Body of pancreas (tissue), 4 donors: Measurements from ENCODE around the gene OR2AJ1. TPM values are rescaled to one million over a fixed set of nuclear protein-coding genes. Genes with fewer than 3 reads are reported as not detected.

Source experiments
- ATAC-seq: fragments of 150-250 bp; one replicate; pipeline ENCODE4 v1.9.1; 2016
- DNase-seq, 4 donors: peaks; one replicate each; pipeline ENCODE4 v3.0.0-alpha.2; 2019
- H3K27ac ChIP-seq, 4 donors: fragments of 200-600 bp; sonication (generic); 1 replicate in 3 of 4; 2 replicates in 1 of 4; pipeline versions ENCODE4 v1.5.1 to v1.6.1; 2016 to 2019; ENCODE audit warnings: mild to moderate bottlenecking in 1 of 4, mixed read lengths in 1 of 4, moderate library complexity in 1 of 4
- H3K27me3 ChIP-seq, 2 donors: fragments of 200-600 bp; sonication (generic); one replicate each; pipeline ENCODE4 v1.6.0; 2016; ENCODE audit warnings: mild to moderate bottlenecking in 1 of 2
- H3K36me3 ChIP-seq, 2 donors: fragments of 200-600 bp; sonication (generic); replicated peaks in 1 of 2; 2 replicates each; pipeline ENCODE4 v1.5.1; 2016; ENCODE audit warnings: low read depth in 2 of 2; ENCODE audit not compliant: insufficient read depth in 1 of 2
- H3K4me1 ChIP-seq: fragments of 200-600 bp; sonication (generic); one replicate; pipeline ENCODE4 v1.6.0; 2016
- H3K4me3 ChIP-seq, 2 donors: fragments of 200-600 bp; sonication (generic); 1 replicate in 1 of 2; 2 replicates in 1 of 2; pipeline ENCODE4 v1.5.1; 2016 to 2019
- H3K9me3 ChIP-seq, 3 donors: fragments of 200-600 bp; sonication (generic); 1 replicate in 2 of 3; 2 replicates in 1 of 3; pipeline ENCODE4 v1.5.1; 2016
- POLR2A ChIP-seq, 3 donors: fragments of 450-650 bp; IDR thresholded peaks; one replicate each; pipeline ENCODE4 v1.6.1; 2016; ENCODE audit warnings: antibody characterized with exemption in 3 of 3, mild to moderate bottlenecking in 2 of 3
- WGBS, 2 donors: methylation state at CpG; one replicate each; pipeline ENCODE4 v1.1.5; 2017; 5-methylcytosine and 5-hydroxymethylcytosine counted together
- intact Hi-C: fragments of 100-400 bp; cut with DNase I; formaldehyde crosslinking; loops from one replicate; pipeline ENCODE4 v1.15.1; 2023
- total RNA-seq, 2 donors: library from RNA; depleted of rRNA; stranded (reverse); fragments of >200 nt; gene quantifications; one replicate each; pipeline ENCODE4 v1.1.0, GENCODE V29; 2016
- TF ChIP-seq, protein P1 (sequence below), 7 experiments: fragments of 450-650 bp in 4 of 7; fragments of 200-600 bp in 3 of 7; sonication (generic) in 3 of 7; IDR thresholded peaks; one replicate each; pipeline ENCODE4 v1.5.1; 2016 to 2019; ENCODE audit warnings: antibody characterized with exemption in 7 of 7

The OR2AJ1 gene
- total RNA-seq, 2 donors from 2014 or later, result not detected

DNA sequence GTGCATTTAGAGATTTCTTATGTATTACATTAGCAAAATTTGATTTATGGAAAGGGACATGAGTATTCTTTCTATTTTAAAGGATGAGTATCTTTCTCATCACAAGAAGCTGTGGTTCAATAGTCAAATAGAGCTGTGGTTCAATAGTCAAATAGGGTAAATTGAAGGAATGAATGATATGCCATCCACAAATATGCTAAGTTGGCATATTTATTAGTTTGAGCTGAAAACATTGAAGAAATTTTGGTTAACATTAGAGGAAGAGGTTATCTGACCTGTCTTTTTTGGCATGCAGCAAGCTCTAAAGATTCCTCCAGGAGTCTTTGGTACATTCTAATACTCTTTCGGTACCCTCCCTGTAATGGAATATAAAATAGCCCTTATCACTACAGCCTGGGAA lies 28.7 kb downstream of the OR2AJ1 start:
- Histone ChIP-seq H3K27me3 (no peaks in the 10 kb centered on the region), H3K9me3 (no peaks in the 10 kb centered on the region), H3K36me3 (no peaks in the 10 kb centered on the region), H3K4me1 (no peaks in the 10 kb centered on the region), H3K27ac (no peak overlapping the region), H3K4me3 (no peak overlapping the region)
- ATAC-seq (no peak), DNase-seq (no peak)
- 77 to 79% methylated on average over 1 of the region's 1 CpG for WGBS, 2 donors
- intact Hi-C loops, result no loop called here
- TF ChIP-seq POLR2A (IDR thresholded peaks at IDR 0.05), result no peak
- TF ChIP-seq, protein P1, sequence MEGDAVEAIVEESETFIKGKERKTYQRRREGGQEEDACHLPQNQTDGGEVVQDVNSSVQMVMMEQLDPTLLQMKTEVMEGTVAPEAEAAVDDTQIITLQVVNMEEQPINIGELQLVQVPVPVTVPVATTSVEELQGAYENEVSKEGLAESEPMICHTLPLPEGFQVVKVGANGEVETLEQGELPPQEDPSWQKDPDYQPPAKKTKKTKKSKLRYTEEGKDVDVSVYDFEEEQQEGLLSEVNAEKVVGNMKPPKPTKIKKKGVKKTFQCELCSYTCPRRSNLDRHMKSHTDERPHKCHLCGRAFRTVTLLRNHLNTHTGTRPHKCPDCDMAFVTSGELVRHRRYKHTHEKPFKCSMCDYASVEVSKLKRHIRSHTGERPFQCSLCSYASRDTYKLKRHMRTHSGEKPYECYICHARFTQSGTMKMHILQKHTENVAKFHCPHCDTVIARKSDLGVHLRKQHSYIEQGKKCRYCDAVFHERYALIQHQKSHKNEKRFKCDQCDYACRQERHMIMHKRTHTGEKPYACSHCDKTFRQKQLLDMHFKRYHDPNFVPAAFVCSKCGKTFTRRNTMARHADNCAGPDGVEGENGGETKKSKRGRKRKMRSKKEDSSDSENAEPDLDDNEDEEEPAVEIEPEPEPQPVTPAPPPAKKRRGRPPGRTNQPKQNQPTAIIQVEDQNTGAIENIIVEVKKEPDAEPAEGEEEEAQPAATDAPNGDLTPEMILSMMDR (IDR thresholded peaks at IDR 0.05), result no peak

DNA sequence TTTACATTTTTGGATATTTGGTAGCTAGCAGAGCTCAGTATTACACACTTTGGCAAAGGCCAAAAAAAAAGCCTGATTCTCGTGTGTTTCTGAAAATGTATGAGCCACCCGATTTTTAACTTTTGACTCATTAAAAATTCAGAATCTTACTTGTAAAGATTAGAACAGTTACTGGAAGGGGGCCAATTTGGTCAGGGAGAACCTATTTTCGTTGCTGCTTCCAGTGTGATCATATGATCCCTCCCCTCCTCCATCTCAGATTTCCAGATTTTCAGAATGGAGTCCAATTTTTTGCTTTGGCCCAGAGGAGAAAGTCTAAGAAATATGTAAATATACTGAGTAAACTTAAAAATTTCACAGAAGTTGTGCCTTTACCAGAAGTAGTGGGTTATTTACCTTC lies 37.1 kb downstream of the OR2AJ1 start:
- Histone ChIP-seq H3K27ac (no peak overlapping the region), H3K36me3 (no peaks in the 10 kb centered on the region), H3K27me3 (no peaks in the 10 kb centered on the region), H3K4me1 (no peaks in the 10 kb centered on the region), H3K4me3 (no peak overlapping the region), H3K9me3 (no peaks in the 10 kb centered on the region)
- no peak for TF ChIP-seq POLR2A (IDR thresholded peaks at IDR 0.05)
- TF ChIP-seq, protein P1 (IDR thresholded peaks at IDR 0.05), result no peak
- DNase-seq, result no peak
- intact Hi-C loops, result no loop called here
- no peak for ATAC-seq
- WGBS, 2 donors, result 6 to 20% methylated on average over 3 of the region's 3 CpGs

GRCh38 chr1:247962911-247963588 lies 38.4 kb downstream of the OR2AJ1 start:
- Histone ChIP-seq H3K27ac (no peak overlapping the region), H3K36me3 (no peaks in the 10 kb centered on the region), H3K27me3 (no peaks in the 10 kb centered on the region), H3K4me1 (no peaks in the 10 kb centered on the region), H3K9me3 (no peaks in the 10 kb centered on the region), H3K4me3 (no peak overlapping the region)
- ATAC-seq (no peak), DNase-seq (no peak)
- intact Hi-C loops, result no loop called here
- TF ChIP-seq, protein P1 (IDR thresholded peaks at IDR 0.05), result no peak
- no peak for TF ChIP-seq POLR2A (IDR thresholded peaks at IDR 0.05)
- WGBS, 2 donors, result 32 to 53% methylated on average over 4 of the region's 4 CpGs

- H3K27ac ChIP-seq, result no peak within 1 kb of the TSS
- no peak for ATAC-seq
- H3K4me3 ChIP-seq, result no peak within 1 kb of the TSS
- intact Hi-C loops, result no loop called here
- no peaks in the 10 kb centered on the region for H3K9me3 ChIP-seq
- WGBS, 2 donors, result 59 to 72% methylated on average over 2 of the region's 2 CpGs
- no peaks in the 10 kb centered on the region for H3K36me3 ChIP-seq
- no peaks in the 10 kb centered on the region for H3K4me1 ChIP-seq
- TF ChIP-seq, protein P1 (IDR thresholded peaks at IDR 0.05), result no peak
- TF ChIP-seq POLR2A (IDR thresholded peaks at IDR 0.05), result no peak
- no peaks in the 10 kb centered on the region for H3K27me3 ChIP-seq
- DNase-seq, result no peak
Observed at GRCh38 chr1:247964933-247965332, 40.2 kb downstream of the OR2AJ1 start, which contains the start of gene OR2AK2. Gene OR2AK2 (plus strand): TSS chr1:247965233. CDS start chr1:247965377, 144 bp downstream.
